HepG2 (cell line): ENCODE measurements around the gene AUP1. TPM values are rescaled to one million over a fixed set of nuclear protein-coding genes. Genes with fewer than 3 reads are reported as not detected.

Source experiments
- DPF2 ChIP-seq: sonication (generic); formaldehyde crosslinking; IDR thresholded peaks from 2 replicates; pipeline ENCODE4 v1.4.0; 2020; ENCODE audit warnings: mild to moderate bottlenecking, low read depth, missing genetic modification reagents, borderline replicate concordance
- FLYWCH1 ChIP-seq: sonication (generic); formaldehyde crosslinking; IDR thresholded peaks from 2 replicates; pipeline ENCODE4 v1.8.1; 2023; ENCODE audit warnings: mild to moderate bottlenecking, missing genetic modification reagents
- GABPA ChIP-seq, 2 experiments: IDR thresholded peaks; 2 replicates each; pipeline ENCODE4 v1.6.1; 2011 to 2016; ENCODE audit warnings: low read depth in 2 of 2, low read length in 1 of 2, missing biosample characterization in 1 of 2, missing genetic modification characterization in 1 of 2
- HNRNPK ChIP-seq: fragments of 200-400 bp; formaldehyde crosslinking; IDR thresholded peaks from 2 replicates; pipeline ENCODE4 v1.6.1; 2018; ENCODE audit warnings: low read length, low read depth, moderate library complexity, mild to moderate bottlenecking; ENCODE audit not compliant: poor library complexity, severe bottlenecking
- NR2F6 ChIP-seq, 2 experiments: IDR thresholded peaks; 2 replicates each; pipeline ENCODE4 v1.6.1; 2016; ENCODE audit warnings: antibody characterized with exemption in 1 of 2, mild to moderate bottlenecking in 1 of 2
- NRL ChIP-seq: sonication (generic); formaldehyde crosslinking; IDR thresholded peaks from 2 replicates; pipeline ENCODE4 v1.5.0; 2020; ENCODE audit warnings: missing genetic modification reagents, mild to moderate bottlenecking, moderate library complexity, borderline replicate concordance
- PBX3 ChIP-seq: sonication (generic); formaldehyde crosslinking; IDR thresholded peaks from 2 replicates; pipeline ENCODE4 v1.8.1; 2023; ENCODE audit warnings: missing genetic modification reagents, inconsistent platforms, borderline replicate concordance
- TRIM22 ChIP-seq: fragments of 450-650 bp; IDR thresholded peaks from 2 replicates; pipeline ENCODE4 v1.6.1; 2017
- ZNF101 ChIP-seq: sonication (generic); formaldehyde crosslinking; IDR thresholded peaks from 2 replicates; pipeline ENCODE4 v1.4.0; 2020; ENCODE audit warnings: mild to moderate bottlenecking, low read depth, missing genetic modification reagents, borderline replicate concordance
- ZNF124 ChIP-seq: sonication (generic); formaldehyde crosslinking; IDR thresholded peaks from 2 replicates; pipeline ENCODE4 v1.4.0; 2020; ENCODE audit warnings: missing genetic modification reagents
- ZNF550 ChIP-seq: sonication (generic); formaldehyde crosslinking; IDR thresholded peaks from 2 replicates; pipeline ENCODE4 v1.4.0; 2020; ENCODE audit warnings: mild to moderate bottlenecking, missing genetic modification reagents, borderline replicate concordance
- ZNF552 ChIP-seq: sonication (generic); formaldehyde crosslinking; IDR thresholded peaks from 2 replicates; pipeline ENCODE4 v1.9.0; 2022; ENCODE audit warnings: missing genetic modification reagents, mild to moderate bottlenecking, borderline replicate concordance
- ZNF574 ChIP-seq: sonication (generic); formaldehyde crosslinking; IDR thresholded peaks from 2 replicates; pipeline ENCODE4 v1.4.0; 2020; ENCODE audit warnings: missing genetic modification reagents
- ZNF652 ChIP-seq: IDR thresholded peaks from 2 replicates; pipeline ENCODE4 v1.6.1; 2016; ENCODE audit warnings: low read depth, borderline replicate concordance
- ZNF784 ChIP-seq: sonication (generic); formaldehyde crosslinking; IDR thresholded peaks from 2 replicates; pipeline ENCODE4 v1.5.1; 2020; ENCODE audit warnings: missing genetic modification reagents, mild to moderate bottlenecking, borderline replicate concordance
- polyA plus RNA-seq, 8 experiments: library from polyadenylated mRNA; depleted of rRNA in 3 of 8; stranded (reverse) in 7 of 8; unstranded in 1 of 8; fragments of >200 nt; fragmentation: Illumina TruSeq in 4 of 8; extraction: Trizol in 4 of 8; gene quantifications; 2 replicates each; pipeline versions ENCODE4 v1.2.1 to v1.2.3, GENCODE V29; 2011 to 2016; ENCODE audit warnings: low read depth in 4 of 8, missing spikeins in 1 of 8, mixed read lengths in 1 of 8; ENCODE audit not compliant: insufficient read depth in 1 of 8
- total RNA-seq, 5 experiments: library from RNA; depleted of rRNA; stranded (reverse); fragments of >200 nt; fragmentation: Illumina TruSeq; extraction: Trizol; gene quantifications; 2 replicates each; pipeline ENCODE4 v1.2.3, GENCODE V29; 2016; ENCODE audit warnings: low read depth in 1 of 5
- TF ChIP-seq, protein P1 (sequence below): sonication (generic); formaldehyde crosslinking; IDR thresholded peaks from 2 replicates; pipeline ENCODE4 v1.9.0; 2021; ENCODE audit warnings: missing genetic modification reagents, borderline replicate concordance

AUP1 gene
- total and polyA plus RNA-seq, 2 of the 13 experiments (the other 11 are each of a cell fraction or from before 2014, with no cell fraction given), result 174 to 267 TPM

DNA sequence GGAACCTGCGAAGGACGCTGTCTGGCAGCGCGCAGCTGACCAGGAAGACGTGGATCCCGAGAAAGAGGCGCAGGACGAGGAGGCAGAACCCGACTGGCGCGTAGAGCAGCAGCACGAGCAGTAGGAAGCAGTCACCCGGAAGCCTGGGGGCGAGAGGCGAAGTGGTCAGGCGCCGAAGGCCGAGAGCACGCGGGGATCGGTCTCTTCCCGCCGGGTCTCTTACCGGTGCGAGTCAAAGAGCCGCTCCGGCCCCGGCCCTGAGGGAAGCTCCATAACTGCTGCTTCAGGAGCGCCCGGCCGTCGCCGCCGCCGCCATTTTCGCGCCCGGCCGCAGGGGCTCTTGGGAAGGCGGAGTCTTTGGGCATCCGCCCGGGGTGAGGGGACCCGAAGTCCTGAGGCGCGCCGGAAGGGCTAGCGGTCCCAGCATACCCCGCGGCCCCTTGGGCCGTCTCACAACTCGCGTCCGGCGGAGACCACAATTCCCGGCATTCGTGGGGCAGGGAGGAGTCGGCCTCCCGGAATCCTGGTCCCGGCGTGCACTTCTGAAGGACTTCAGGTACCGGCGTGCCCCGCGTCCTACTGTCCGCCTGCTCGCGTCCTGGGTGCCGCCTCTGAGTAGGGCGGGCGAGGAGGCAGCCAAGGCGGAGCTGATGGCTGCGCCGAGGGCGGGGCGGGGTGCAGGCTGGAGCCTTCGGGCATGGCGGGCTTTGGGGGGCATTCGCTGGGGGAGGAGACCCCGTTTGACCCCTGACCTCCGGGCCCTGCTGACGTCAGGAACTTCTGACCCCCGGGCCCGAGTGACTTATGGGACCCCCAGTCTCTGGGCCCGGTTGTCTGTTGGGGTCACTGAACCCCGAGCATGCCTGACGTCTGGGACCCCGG lies at the start of gene AUP1, which contains the start of gene HTRA2 (continued):
- TF ChIP-seq, protein P1, sequence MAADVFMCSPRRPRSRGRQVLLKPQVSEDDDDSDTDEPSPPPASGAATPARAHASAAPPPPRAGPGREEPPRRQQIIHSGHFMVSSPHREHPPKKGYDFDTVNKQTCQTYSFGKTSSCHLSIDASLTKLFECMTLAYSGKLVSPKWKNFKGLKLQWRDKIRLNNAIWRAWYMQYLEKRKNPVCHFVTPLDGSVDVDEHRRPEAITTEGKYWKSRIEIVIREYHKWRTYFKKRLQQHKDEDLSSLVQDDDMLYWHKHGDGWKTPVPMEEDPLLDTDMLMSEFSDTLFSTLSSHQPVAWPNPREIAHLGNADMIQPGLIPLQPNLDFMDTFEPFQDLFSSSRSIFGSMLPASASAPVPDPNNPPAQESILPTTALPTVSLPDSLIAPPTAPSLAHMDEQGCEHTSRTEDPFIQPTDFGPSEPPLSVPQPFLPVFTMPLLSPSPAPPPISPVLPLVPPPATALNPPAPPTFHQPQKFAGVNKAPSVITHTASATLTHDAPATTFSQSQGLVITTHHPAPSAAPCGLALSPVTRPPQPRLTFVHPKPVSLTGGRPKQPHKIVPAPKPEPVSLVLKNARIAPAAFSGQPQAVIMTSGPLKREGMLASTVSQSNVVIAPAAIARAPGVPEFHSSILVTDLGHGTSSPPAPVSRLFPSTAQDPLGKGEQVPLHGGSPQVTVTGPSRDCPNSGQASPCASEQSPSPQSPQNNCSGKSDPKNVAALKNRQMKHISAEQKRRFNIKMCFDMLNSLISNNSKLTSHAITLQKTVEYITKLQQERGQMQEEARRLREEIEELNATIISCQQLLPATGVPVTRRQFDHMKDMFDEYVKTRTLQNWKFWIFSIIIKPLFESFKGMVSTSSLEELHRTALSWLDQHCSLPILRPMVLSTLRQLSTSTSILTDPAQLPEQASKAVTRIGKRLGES (CRISPR knock-in tag), result 0 out of 2 replicates have a peak, but pooled peaks have one; percentile 34
- TF ChIP-seq GABPA (IDR thresholded peaks at IDR 0.05; ENCODE audit: low read depth, low read length), result peak; percentile 87
- TF ChIP-seq GABPA (CRISPR knock-in tag; IDR thresholded peaks at IDR 0.05; ENCODE audit: low read depth), result peak; percentile 93
- TF ChIP-seq HNRNPK, result peak; percentile 41
- no peak for TF ChIP-seq TRIM22
- TF ChIP-seq DPF2 (CRISPR knock-in tag), result 0 out of 2 replicates have a peak, but pooled peaks have one; percentile 33
- TF ChIP-seq ZNF124 (CRISPR knock-in tag), result peak; percentile 68; the same call in 1 of the 2 replicates
- TF ChIP-seq NR2F6 (IDR thresholded peaks at IDR 0.05), result peak; percentile 67; the same call in 1 of the 2 replicates
- peak; percentile 79 for TF ChIP-seq NR2F6 (CRISPR knock-in tag; IDR thresholded peaks at IDR 0.05)
- peak; percentile 88; the same call in 1 of the 2 replicates for TF ChIP-seq ZNF552
- no peak; the same call in 1 of the 2 replicates for TF ChIP-seq ZNF550 (CRISPR knock-in tag)
- no peak for TF ChIP-seq PBX3
- TF ChIP-seq FLYWCH1 (CRISPR knock-in tag), result 0 out of 2 replicates have a peak, but pooled peaks have one; percentile 13
- no peak; the same call in 1 of the 2 replicates for TF ChIP-seq ZNF652 (CRISPR knock-in tag)
- TF ChIP-seq ZNF784 (CRISPR knock-in tag), result peak; percentile 32; the same call in 1 of the 2 replicates
- TF ChIP-seq ZNF574 (CRISPR knock-in tag), result peak; percentile 98
- TF ChIP-seq NRL (CRISPR knock-in tag), result no peak
- peak; percentile 91; the same call in 1 of the 2 replicates for TF ChIP-seq ZNF101 (CRISPR knock-in tag)
